Measurements from ENCODE around the gene KCNQ1. TPM values are rescaled to one million over a fixed set of nuclear protein-coding genes. Genes with fewer than 3 reads are reported as not detected.

Gene KCNQ1
- total and polyA plus RNA-seq, 2 of the 13 experiments (the other 11 are each of a cell fraction or from before 2014, with no cell fraction given), result 0.02 to 0.08 TPM

GRCh38 chr11:2591805-2592204 is 147.0 kb downstream of the KCNQ1 start (continued):
- TF ChIP-seq ZBTB25 (CRISPR knock-in tag; IDR thresholded peaks at IDR 0.05), result no peak
- no peak for TF ChIP-seq AKAP8 (CRISPR knock-in tag; IDR thresholded peaks at IDR 0.05)
- TF ChIP-seq GLI4 (CRISPR knock-in tag; IDR thresholded peaks at IDR 0.05; ENCODE audit: borderline replicate concordance), result no peak
- TF ChIP-seq SRSF9 (IDR thresholded peaks at IDR 0.05; ENCODE audit: borderline replicate concordance, insufficient read depth, low read depth, low read length, poor library complexity, severe bottlenecking), result no peak
- TF ChIP-seq KDM2A (CRISPR knock-in tag; IDR thresholded peaks at IDR 0.05; ENCODE audit: borderline replicate concordance, low read depth), result no peak
- TF ChIP-seq RELA (CRISPR knock-in tag; IDR thresholded peaks at IDR 0.05), result no peak
- TF ChIP-seq POLR2AphosphoS5 (IDR thresholded peaks at IDR 0.05; ENCODE audit: low read depth, low read length), result no peak

GRCh38 chr11:2592559-2593392 is 148.0 kb downstream of the KCNQ1 start:
- POLR2A ChIA-PET, result no interaction called here
- ATAC-seq (no peak), FAIRE-seq (no peak), DNase-seq (ENCODE audit: low spot score) (no peak)
- H3K79me2 ChIP-seq (ENCODE audit: insufficient read depth, low read length), result no peaks in the 10 kb centered on the region
- H4K20me1 ChIP-seq (ENCODE audit: insufficient read depth, low read length), result peaks cover 6% of the 10 kb centered on the region; the same call in 1 of the 2 replicates
- no peaks in the 10 kb centered on the region for H3K9me3 ChIP-seq (ENCODE audit: low read length)
- H2AFZ ChIP-seq (ENCODE audit: low read length), result no peak overlapping the region
- intact Hi-C loops (cut with micrococcal nuclease; ENCODE audit: unreplicated experiment) (no loop called here), in situ Hi-C loops (cut with HindIII; ENCODE audit: extremely low pct_ligation_motif_present, low pct_unique_long_range_greater_than_20kb) (no loop called here)
- H3K27ac ChIP-seq (ENCODE audit: extremely low read length, insufficient read depth, low read length), result no peak overlapping the region
- 52% methylated on average over 7 of the region's 16 CpGs for WGBS (ENCODE audit: low lambda C conversion rate)
- no peak overlapping the region for H3K9ac ChIP-seq (ENCODE audit: insufficient read depth, low read depth, low read length)
- no peak overlapping the region for H3K4me3 ChIP-seq (replicated peaks in 1 of 3; ENCODE audit: insufficient read depth in 1 of 3, low read depth in 2 of 3, low read length in 3 of 3)
- no TSS peak for BruUV-seq (replicated peaks)
- CTCF ChIA-PET (ENCODE audit: low intra/inter-chr PET ratio, low total read pairs), result no interaction called here
- no peak overlapping the region for H3K4me2 ChIP-seq (ENCODE audit: low read depth, low read length)
- H3K36me3 ChIP-seq (replicated peaks in 1 of 2; ENCODE audit: control insufficient read depth in 1 of 2, insufficient read depth in 2 of 2, low read length in 2 of 2), result no peaks in the 10 kb centered on the region
- peaks cover 15 to 68% of the 10 kb centered on the region in 2 experiments; a peak in 4 of 5 replicates for H3K27me3 ChIP-seq (ENCODE audit: control insufficient read depth in 1 of 2, insufficient read depth in 2 of 2, low read length in 2 of 2)
- H3K4me1 ChIP-seq (ENCODE audit: insufficient read depth, low read length), result no peaks in the 10 kb centered on the region
- TF ChIP-seq ZNF768 (CRISPR knock-in tag; IDR thresholded peaks at IDR 0.05), result no peak
- TF ChIP-seq, protein P1, sequence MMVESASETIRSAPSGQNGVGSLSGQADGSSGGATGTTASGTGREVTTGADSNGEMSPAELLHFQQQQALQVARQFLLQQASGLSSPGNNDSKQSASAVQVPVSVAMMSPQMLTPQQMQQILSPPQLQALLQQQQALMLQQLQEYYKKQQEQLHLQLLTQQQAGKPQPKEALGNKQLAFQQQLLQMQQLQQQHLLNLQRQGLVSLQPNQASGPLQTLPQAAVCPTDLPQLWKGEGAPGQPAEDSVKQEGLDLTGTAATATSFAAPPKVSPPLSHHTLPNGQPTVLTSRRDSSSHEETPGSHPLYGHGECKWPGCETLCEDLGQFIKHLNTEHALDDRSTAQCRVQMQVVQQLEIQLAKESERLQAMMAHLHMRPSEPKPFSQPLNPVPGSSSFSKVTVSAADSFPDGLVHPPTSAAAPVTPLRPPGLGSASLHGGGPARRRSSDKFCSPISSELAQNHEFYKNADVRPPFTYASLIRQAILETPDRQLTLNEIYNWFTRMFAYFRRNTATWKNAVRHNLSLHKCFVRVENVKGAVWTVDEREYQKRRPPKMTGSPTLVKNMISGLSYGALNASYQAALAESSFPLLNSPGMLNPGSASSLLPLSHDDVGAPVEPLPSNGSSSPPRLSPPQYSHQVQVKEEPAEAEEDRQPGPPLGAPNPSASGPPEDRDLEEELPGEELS (CRISPR knock-in tag; IDR thresholded peaks at IDR 0.05), result no peak
- TF ChIP-seq, protein P2, sequence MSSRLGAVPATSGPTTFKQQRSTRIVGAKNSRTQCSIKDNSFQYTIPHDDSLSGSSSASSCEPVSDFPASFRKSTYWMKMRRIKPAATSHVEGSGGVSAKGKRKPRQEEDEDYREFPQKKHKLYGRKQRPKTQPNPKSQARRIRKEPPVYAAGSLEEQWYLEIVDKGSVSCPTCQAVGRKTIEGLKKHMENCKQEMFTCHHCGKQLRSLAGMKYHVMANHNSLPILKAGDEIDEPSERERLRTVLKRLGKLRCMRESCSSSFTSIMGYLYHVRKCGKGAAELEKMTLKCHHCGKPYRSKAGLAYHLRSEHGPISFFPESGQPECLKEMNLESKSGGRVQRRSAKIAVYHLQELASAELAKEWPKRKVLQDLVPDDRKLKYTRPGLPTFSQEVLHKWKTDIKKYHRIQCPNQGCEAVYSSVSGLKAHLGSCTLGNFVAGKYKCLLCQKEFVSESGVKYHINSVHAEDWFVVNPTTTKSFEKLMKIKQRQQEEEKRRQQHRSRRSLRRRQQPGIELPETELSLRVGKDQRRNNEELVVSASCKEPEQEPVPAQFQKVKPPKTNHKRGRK (CRISPR knock-in tag; IDR thresholded peaks at IDR 0.05), result no peak
- no peak for TF ChIP-seq RFX5 (IDR thresholded peaks at IDR 0.05; ENCODE audit: low read depth, low read length)
- TF ChIP-seq NFE2 (CRISPR knock-in tag; IDR thresholded peaks at IDR 0.05), result no peak
- TF ChIP-seq ETS1 (CRISPR knock-in tag; IDR thresholded peaks at IDR 0.05), result no peak
- TF ChIP-seq ZNF598 (CRISPR knock-in tag; IDR thresholded peaks at IDR 0.05; ENCODE audit: borderline replicate concordance), result no peak
- TF ChIP-seq MYPOP (CRISPR knock-in tag; IDR thresholded peaks at IDR 0.05), result no peak
- no peak for TF ChIP-seq ZNF17 (CRISPR knock-in tag; IDR thresholded peaks at IDR 0.05)

Data from HepG2 (cell line).